Suprapubic skin (tissue), 4 donors: ENCODE measurements around the gene DRP2. TPM values are rescaled to one million over a fixed set of nuclear protein-coding genes. Genes with fewer than 3 reads are reported as not detected.
"Not testable (repeated sequence)": the region's sequence is repeated elsewhere in the genome, so short reads cannot be mapped to it uniquely, and the experiment has no call there.

Experiments
- DNase-seq, 2 donors: peaks; one replicate each; pipeline ENCODE4 v3.0.0-alpha.2; 2019; ENCODE audit warnings: low spot score in 2 of 2
- H3K27ac ChIP-seq: fragments of 200-600 bp; sonication (generic); one replicate; pipeline ENCODE4 v1.5.1; 2019
- H3K27me3 ChIP-seq: fragments of 200-600 bp; sonication (generic); one replicate; pipeline ENCODE4 v1.5.1; 2019
- H3K36me3 ChIP-seq: fragments of 200-600 bp; sonication (generic); one replicate; pipeline ENCODE4 v1.5.1; 2019
- H3K4me1 ChIP-seq: fragments of 200-600 bp; sonication (generic); one replicate; pipeline ENCODE4 v1.5.1; 2019
- H3K4me3 ChIP-seq: fragments of 200-600 bp; sonication (generic); one replicate; pipeline ENCODE4 v1.5.1; 2019; ENCODE audit warnings: mild to moderate bottlenecking
- H3K9me3 ChIP-seq: fragments of 200-600 bp; sonication (generic); one replicate; pipeline ENCODE4 v1.5.1; 2019
- CTCF ChIP-seq, 2 donors: fragments of 200-600 bp in 1 of 2; fragments of 450-650 bp in 1 of 2; sonication (generic) in 1 of 2; IDR thresholded peaks; one replicate each; pipeline ENCODE4 v1.5.1; 2016 to 2019; ENCODE audit warnings: antibody characterized with exemption in 2 of 2, mild to moderate bottlenecking in 1 of 2, moderate library complexity in 1 of 2
- EP300 ChIP-seq: sonication (generic); formaldehyde crosslinking; IDR thresholded peaks from one replicate; pipeline ENCODE4 v1.6.1; 2017; ENCODE audit warnings: antibody characterized with exemption
- POLR2A ChIP-seq, 2 donors: fragments of 450-650 bp; IDR thresholded peaks; one replicate each; pipeline ENCODE4 v1.6.1; 2017; ENCODE audit warnings: antibody characterized with exemption in 2 of 2, mild to moderate bottlenecking in 2 of 2, moderate library complexity in 2 of 2
- POLR2AphosphoS5 ChIP-seq, 3 donors: sonication (generic); formaldehyde crosslinking; IDR thresholded peaks; one replicate each; pipeline ENCODE4 v1.6.1; 2017; ENCODE audit warnings: antibody characterized with exemption in 3 of 3
- WGBS: methylation state at CpG from one replicate; pipeline ENCODE4 v1.1.5; 2018; 5-methylcytosine and 5-hydroxymethylcytosine counted together
- total RNA-seq, 4 donors: library from RNA; depleted of rRNA; stranded (reverse); fragments of >200 nt; gene quantifications; one replicate each; pipeline ENCODE4 v1.1.0, GENCODE V29; 2016

The DRP2 gene
- total RNA-seq, 4 donors from 2014 or later = 0.05 to 0.97 (median 0.35) TPM

- WGBS = 5% methylated on average over 2 of the region's 2 CpGs
Measured at GRCh38 chrX:101287402-101287801, 67.8 kb downstream of the DRP2 start.

GRCh38 chrX:101290957-101291603 is 71.5 kb downstream of the DRP2 start, which contains the start of gene TAF7L:
Gene TAF7L (minus strand): TSS chrX:101291334. CDS start chrX:101287543, 3,791 bp downstream.
- DNase-seq = no peak
- Histone ChIP-seq H3K27me3 (no peaks in the 10 kb centered on the region), H3K9me3 (no peaks in the 10 kb centered on the region), H3K4me1 (peaks cover 8% of the 10 kb centered on the region), H3K4me3 (peak within 1 kb of the TSS; percentile 38), H3K27ac (no peak within 1 kb of the TSS), H3K36me3 (no peaks in the 10 kb centered on the region)
- WGBS = 61% methylated on average over 47 of the region's 75 CpGs
- no peak for TF ChIP-seq POLR2A (IDR thresholded peaks at IDR 0.05)
- TF ChIP-seq EP300 = no peak

More at GRCh38 chrX:101287402-101287801, 67.8 kb downstream of the DRP2 start:
- TF ChIP-seq CTCF (IDR thresholded peaks at IDR 0.05) = peak; percentile 20 to 43
- TF ChIP-seq EP300 = no peak
- DNase-seq = no peak
- Histone ChIP-seq H3K4me1 (peaks cover 8% of the 10 kb centered on the region), H3K9me3 (no peaks in the 10 kb centered on the region), H3K27ac (no peak overlapping the region), H3K4me3 (no peak overlapping the region), H3K27me3 (no peaks in the 10 kb centered on the region), H3K36me3 (no peaks in the 10 kb centered on the region)

GRCh38 chrX:101295603-101296002 is 76.0 kb downstream of the DRP2 start:
- not testable (repeated sequence) for H3K4me1 ChIP-seq, H3K4me3 ChIP-seq, H3K27me3 ChIP-seq, H3K9me3 ChIP-seq, DNase-seq, H3K36me3 ChIP-seq, H3K27ac ChIP-seq
- WGBS = 88% methylated on average over 3 of the region's 3 CpGs

GRCh38 chrX:101303790-101304189 is 84.2 kb downstream of the DRP2 start:
- H3K4me3 ChIP-seq = no peak overlapping the region
- H3K27ac ChIP-seq = no peak overlapping the region
- no peaks in the 10 kb centered on the region for H3K9me3 ChIP-seq
- H3K36me3 ChIP-seq = no peaks in the 10 kb centered on the region
- H3K4me1 ChIP-seq = no peaks in the 10 kb centered on the region
- no peak for TF ChIP-seq CTCF (IDR thresholded peaks at IDR 0.05)
- TF ChIP-seq EP300 = no peak
- no peak for TF ChIP-seq POLR2A (IDR thresholded peaks at IDR 0.05)
- TF ChIP-seq POLR2AphosphoS5 (IDR thresholded peaks at IDR 0.05) = no peak
- WGBS = 76% methylated on average over 1 of the region's 1 CpG
- DNase-seq = no peak
- H3K27me3 ChIP-seq = no peaks in the 10 kb centered on the region

Other genes with a start within 250 kb of the DRP2 start
- 10 to 100 TPM; 13.6 to 34.8 (median 19.0) TPM for gene TRMT2B, start 167.7 kb upstream of the DRP2 start, total RNA-seq
- gene TMEM35A, start 140.9 kb upstream of the DRP2 start, total RNA-seq = under 1 TPM in 1 of 4 donors, not detected in 3; 0.21 TPM
- 1 to 10 TPM in 2 of 4 donors, under 1 TPM in 2; 0.64 to 1.7 (median 1.3) TPM for gene CENPI, start 121.6 kb upstream of the DRP2 start, total RNA-seq
- 1 to 10 TPM in 2 of 4 donors, under 1 TPM in 2; 0.34 to 1.9 (median 1.1) TPM for gene TAF7L, start 71.5 kb downstream of the DRP2 start, total RNA-seq
- 1 to 10 TPM; 7.9 to 9.0 (median 8.4) TPM for gene TIMM8A, start 129.0 kb downstream of the DRP2 start, total RNA-seq
- 1 to 10 TPM; 1.4 to 6.8 (median 1.9) TPM for gene BTK, start 166.4 kb downstream of the DRP2 start, total RNA-seq
- 1,000 to 10,000 TPM; 1,064 to 2,433 (median 2,004) TPM for gene RPL36A, start 171.2 kb downstream of the DRP2 start, total RNA-seq
- 10 to 100 TPM; 13.8 to 19.1 (median 16.9) TPM for gene GLA, start 188.1 kb downstream of the DRP2 start, total RNA-seq
- gene HNRNPH2, start 188.4 kb downstream of the DRP2 start, total RNA-seq = 10 to 100 TPM; 37.3 to 60.6 (median 38.5) TPM